Measurements from ENCODE around the gene MDM1.

The MDM1 gene

GRCh38 chr12:68317047-68317667 is 15.0 kb downstream of the MDM1 start (continued):
- 0 out of 2 replicates have a peak, but pooled peaks have one; percentile 9 for TF ChIP-seq CTCF (tag by site-specific recombination; IDR thresholded peaks at IDR 0.05)
- TF ChIP-seq GLI4 (tag by site-specific recombination; IDR thresholded peaks at IDR 0.05): no peak
- TF ChIP-seq IKZF3 (tag by site-specific recombination; IDR thresholded peaks at IDR 0.05): no peak
- no peak for TF ChIP-seq ZNF19 (tag by site-specific recombination; IDR thresholded peaks at IDR 0.05; ENCODE audit: low read depth)
- no peak for TF ChIP-seq ZFP3 (tag by site-specific recombination; IDR thresholded peaks at IDR 0.05; ENCODE audit: low read depth)
- peak; percentile 59 for TF ChIP-seq ZNF654 (tag by site-specific recombination; IDR thresholded peaks at IDR 0.05; ENCODE audit: low read depth)
- no peak for TF ChIP-seq ZSCAN30 (tag by site-specific recombination; IDR thresholded peaks at IDR 0.05)
- TF ChIP-seq PRDM6 (tag by site-specific recombination; IDR thresholded peaks at IDR 0.05): no peak
- TF ChIP-seq ZBTB20 (tag by site-specific recombination; IDR thresholded peaks at IDR 0.05): no peak
- TF ChIP-seq ZNF366 (tag by site-specific recombination; conservative IDR thresholded peaks at IDR 0.05): no peak
- TF ChIP-seq ZNF362 (tag by site-specific recombination; IDR thresholded peaks at IDR 0.05): peak; percentile 89; the same call in 1 of the 2 replicates
- no peak for TF ChIP-seq ZNF155 (tag by site-specific recombination; IDR thresholded peaks at IDR 0.05)
- no peak for TF ChIP-seq TCF7L2 (IDR thresholded peaks at IDR 0.05; ENCODE audit: borderline replicate concordance, low read depth, low read length)

GRCh38 chr12:68310370-68310769 is 21.8 kb downstream of the MDM1 start:
- POLR2A ChIA-PET: no interaction called here
- TF ChIP-seq ZNF221 (tag by site-specific recombination; IDR thresholded peaks at IDR 0.05; ENCODE audit: borderline replicate concordance) (no peak), ZNF837 (tag by site-specific recombination; IDR thresholded peaks at IDR 0.05) (no peak), ZNF280D (tag by site-specific recombination; IDR thresholded peaks at IDR 0.05) (no peak), HOXD13 (CRISPR knock-in tag; IDR thresholded peaks at IDR 0.05; ENCODE audit: borderline replicate concordance) (no peak), ZNF473 (tag by site-specific recombination; IDR thresholded peaks at IDR 0.05) (no peak), BCL11B (tag by site-specific recombination; IDR thresholded peaks at IDR 0.05; ENCODE audit: low read depth) (no peak), ZNF24 (tag by site-specific recombination; IDR thresholded peaks at IDR 0.05) (no peak), ZNF776 (tag by site-specific recombination; IDR thresholded peaks at IDR 0.05; ENCODE audit: borderline replicate concordance) (no peak), ZNF707 (tag by site-specific recombination; IDR thresholded peaks at IDR 0.05) (no peak), ZNF629 (tag by site-specific recombination; IDR thresholded peaks at IDR 0.05) (no peak)
- Histone ChIP-seq H3K4me1 (ENCODE audit: control insufficient read depth, insufficient read depth, low read length) (no peaks in the 10 kb centered on the region), H3K27ac (ENCODE audit: extremely low read depth, low read depth, low read length) (no peak overlapping the region), H3K9me3 (ENCODE audit: control insufficient read depth, insufficient read depth, low read depth, low read length) (no peaks in the 10 kb centered on the region), H3K36me3 (ENCODE audit: control insufficient read depth in 2 of 2, insufficient read depth in 1 of 2, low read length in 2 of 2) (peaks cover 55 to 78% of the 10 kb centered on the region in 2 experiments), H3K4me3 (ENCODE audit: low read depth, low read length) (no peak overlapping the region)
- CTCF ChIA-PET: interaction anchor here (0.6 to 2.5 kb wide), 3 partner anchors 9 to 106 kb away, joined by 3 to 8 read pairs (median 4); no protein-coding TSS in a partner anchor

Measured in HEK293 (cell line).